Right ventricle myocardium inferior (tissue), 1 donor: ENCODE measurements around the gene ADPRHL1. TPM values are rescaled to one million over a fixed set of nuclear protein-coding genes. Genes with fewer than 3 reads are reported as not detected.
"Not testable (repeated sequence)": the region's sequence is repeated elsewhere in the genome, so short reads cannot be mapped to it uniquely, and the experiment has no call there.

Experiments used
- ATAC-seq: fragments of 200-7000 bp; cut with Tn5 transposase; one replicate; pipeline ENCODE4 v1.9.1; 2020; ENCODE audit warnings: mild to moderate bottlenecking, moderate library complexity
- DNase-seq: peaks from one replicate; pipeline ENCODE4 v3.0.0; 2021; ENCODE audit errors: missing footprints
- intact Hi-C: fragments of 100-400 bp; cut with DNase I; formaldehyde crosslinking; loops from one replicate; pipeline ENCODE4 v1.11.0; 2022
- total RNA-seq: library from RNA; stranded (reverse); fragmentation: NEBNext Ultra II Directional; extraction: Animal tissue kit (Norgen Biotek cat#: 25700); gene quantifications from one replicate; pipeline ENCODE4 v1.2.1, GENCODE V29; 2021
- donor health status: DM: no; HTN: yes; CAD: no; lungs with severe emphysema.

ADPRHL1 gene
- total RNA-seq, 1 donor from 2014 or later = 468 TPM

GRCh38 chr13:113369189-113369588 is 84.1 kb downstream of the ADPRHL1 start:
- DNase-seq = no peak
- intact Hi-C loops = no loop called here

GRCh38 chr13:113368353-113368752 is 84.9 kb downstream of the ADPRHL1 start:
- ATAC-seq, intact Hi-C loops, DNase-seq: not testable (repeated sequence)

More at GRCh38 chr13:113369189-113369588, 84.1 kb downstream of the ADPRHL1 start:
- ATAC-seq = no peak

DNA sequence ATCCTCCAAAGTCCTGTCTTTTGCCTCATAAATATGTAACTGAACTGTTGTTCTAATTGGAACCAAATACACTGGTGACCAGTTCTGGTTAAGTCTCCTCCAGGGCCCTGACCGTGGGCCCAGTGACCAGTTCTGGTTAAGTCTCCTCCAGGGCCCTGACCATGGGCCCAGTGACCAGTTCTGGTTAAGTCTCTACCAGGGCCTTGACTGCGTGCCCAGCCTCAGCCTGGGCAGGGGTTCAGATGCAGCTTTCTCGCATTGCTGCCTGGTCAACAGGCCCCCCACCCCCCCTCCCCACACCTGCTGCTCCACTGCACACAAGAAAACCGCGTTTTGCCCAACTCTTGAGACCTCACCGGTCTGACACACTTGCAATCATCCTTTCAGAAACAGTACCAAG is 85.5 kb downstream of the ADPRHL1 start:
- intact Hi-C loops = no loop called here
- DNase-seq = no peak
- no peak for ATAC-seq

DNA sequence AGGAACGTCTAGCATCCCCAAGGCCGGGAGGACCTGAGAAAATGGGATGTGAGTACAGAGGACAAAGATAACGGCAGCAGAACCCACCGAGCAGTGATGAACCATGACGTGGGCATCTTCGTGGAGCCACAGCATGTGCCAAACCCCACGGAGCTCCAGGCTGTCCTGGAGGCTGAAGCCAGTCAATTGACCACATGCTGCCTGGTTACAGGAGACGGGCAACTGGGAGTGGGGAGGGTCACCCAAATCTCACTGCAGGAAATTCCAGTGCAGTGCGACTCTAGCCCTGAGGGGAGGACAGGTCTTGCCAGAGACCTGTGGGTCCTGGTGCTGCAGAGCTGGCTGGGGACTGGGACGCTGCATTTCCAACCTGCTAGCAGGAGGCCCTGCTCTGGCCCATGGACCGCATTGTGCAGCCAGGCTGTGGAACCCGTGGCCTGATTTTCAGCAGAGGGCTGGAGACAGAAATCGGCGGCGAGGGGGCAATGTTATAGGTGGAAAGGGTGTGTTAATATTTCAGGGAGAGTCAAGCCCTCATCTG is 86.2 kb downstream of the ADPRHL1 start:
- ATAC-seq = no peak
- DNase-seq = no peak
- intact Hi-C loops = no loop called here

DNA sequence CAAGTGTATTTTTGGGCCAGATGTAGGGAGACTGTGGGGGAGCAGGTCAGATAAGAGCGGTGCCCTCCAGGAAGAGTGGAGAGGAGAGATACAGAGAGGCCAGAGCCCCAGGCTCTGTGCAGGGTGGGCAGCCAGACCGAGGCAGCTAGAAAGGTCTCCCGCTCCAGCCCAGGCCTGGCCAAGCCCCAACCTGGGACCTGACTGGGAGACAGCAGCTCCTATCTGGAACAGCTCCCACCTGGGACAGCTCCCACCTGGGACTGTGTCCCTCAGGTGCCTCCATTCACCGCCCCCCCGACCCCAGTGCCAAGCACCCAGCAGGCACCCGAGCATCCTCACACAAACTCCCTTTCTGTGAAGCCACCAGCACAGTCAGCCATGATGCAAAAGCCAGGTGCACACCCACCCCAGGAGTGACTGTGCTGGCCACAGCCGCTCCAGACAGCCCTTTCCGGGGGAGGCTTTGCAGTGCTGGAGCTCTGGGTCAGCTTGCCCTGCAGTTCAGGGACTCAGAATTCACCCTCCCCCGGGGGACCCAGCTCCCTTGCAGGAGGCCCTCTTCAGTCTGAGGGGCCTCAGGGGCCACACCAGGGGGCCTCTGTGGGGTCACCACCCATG is 87.2 kb downstream of the ADPRHL1 start:
- ATAC-seq (no peak), DNase-seq (no peak)
- intact Hi-C loops = no loop called here

DNA sequence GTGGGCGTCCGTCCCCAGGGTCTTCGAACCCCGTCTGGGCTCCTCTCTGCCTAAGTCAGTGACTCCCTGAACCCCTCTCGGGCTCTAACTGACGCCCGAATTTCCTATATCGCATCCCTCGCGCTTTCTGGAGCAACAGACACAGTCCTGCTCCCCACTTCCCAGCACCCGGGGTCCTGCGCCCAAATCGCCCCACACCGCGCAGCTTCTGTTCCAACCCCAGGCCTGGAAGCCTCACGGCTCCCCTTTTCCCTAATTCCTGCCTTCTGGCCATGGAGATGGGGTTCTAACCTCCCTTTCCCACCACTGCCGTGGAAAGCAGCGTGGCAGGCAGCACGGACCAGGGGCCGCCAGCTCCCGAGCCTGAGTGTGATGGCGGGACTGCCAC is 87.7 kb downstream of the ADPRHL1 start:
- DNase-seq (no peak), ATAC-seq (no peak)
- intact Hi-C loops = no loop called here

GRCh38 chr13:113364901-113365582 is 88.2 kb downstream of the ADPRHL1 start:
- ATAC-seq (no peak), DNase-seq (no peak)
- intact Hi-C loops = no loop called here

DNA sequence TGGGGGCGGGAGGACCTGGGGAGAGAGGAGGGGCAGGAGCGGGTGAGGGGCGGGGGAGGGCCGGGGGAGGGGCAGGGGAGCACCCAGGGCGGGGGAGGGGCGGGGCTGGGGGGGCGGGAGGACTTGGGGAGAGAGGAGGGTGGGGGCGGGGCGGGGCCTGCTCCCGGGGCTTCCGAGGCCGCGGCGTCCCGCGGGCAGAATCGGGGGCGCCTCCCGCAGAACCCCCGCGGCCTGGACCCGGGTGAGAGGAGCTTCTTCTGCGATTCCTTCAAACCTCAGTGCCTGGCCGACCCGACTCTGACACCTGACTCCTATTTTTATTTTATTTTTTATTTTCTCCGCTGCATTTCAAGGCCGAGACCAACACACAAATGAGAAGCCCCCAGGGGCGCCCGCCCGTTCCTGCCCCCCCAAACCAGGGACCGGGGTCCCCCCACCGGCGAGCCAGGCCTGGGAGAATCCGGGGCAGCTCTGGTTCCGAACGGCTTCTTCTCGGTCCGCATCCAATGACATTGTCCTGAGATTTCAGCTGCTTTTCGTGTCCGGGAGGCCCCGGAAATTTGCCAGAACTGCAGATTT is 88.9 kb downstream of the ADPRHL1 start:
- DNase-seq = no peak
- intact Hi-C loops = no loop called here

DNA sequence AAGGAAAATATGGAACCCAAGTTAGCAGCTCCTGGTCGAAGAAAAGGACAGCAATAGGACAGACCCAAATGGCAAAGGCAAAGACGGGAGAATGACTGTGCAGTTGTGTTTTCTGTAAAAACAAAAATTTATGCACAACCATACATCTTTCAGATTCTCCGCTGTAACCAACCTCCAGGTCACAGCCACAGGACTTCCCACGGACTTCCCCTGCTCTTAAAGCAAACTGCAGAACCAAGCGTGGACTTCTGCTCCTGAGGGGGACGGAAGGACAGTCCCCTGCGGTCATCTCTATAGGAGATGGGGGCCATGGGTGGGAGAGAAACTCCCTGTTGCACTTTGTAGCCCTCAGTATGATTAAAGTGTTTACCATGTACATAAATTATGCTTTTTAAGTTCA is 91.9 kb downstream of the ADPRHL1 start:
- no peak for ATAC-seq
- no peak for DNase-seq
- intact Hi-C loops = no loop called here

More for the DNA sequence above, 88.9 kb downstream of the ADPRHL1 start:
- peak; percentile 32 for ATAC-seq

DNA sequence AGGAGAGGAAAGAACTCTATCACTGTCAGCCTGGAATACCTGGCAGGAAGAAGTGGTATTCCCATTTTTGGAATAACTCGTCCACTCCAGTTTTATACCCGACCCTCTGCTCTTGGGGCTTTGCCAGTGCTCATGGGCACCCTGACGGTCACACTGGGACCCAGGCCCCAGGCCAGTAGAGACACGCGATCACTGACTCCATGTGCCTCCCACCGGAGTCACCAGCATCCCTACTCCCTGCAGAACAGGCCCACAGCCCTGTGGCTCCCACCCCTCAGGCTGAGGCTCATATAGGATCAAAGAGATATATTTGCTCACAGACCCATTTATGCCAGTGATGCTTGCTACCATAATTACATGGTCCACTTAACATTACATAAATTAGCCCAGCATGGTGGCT is 92.8 kb downstream of the ADPRHL1 start:
- intact Hi-C loops = no loop called here
- ATAC-seq (no peak), DNase-seq (no peak)

DNA sequence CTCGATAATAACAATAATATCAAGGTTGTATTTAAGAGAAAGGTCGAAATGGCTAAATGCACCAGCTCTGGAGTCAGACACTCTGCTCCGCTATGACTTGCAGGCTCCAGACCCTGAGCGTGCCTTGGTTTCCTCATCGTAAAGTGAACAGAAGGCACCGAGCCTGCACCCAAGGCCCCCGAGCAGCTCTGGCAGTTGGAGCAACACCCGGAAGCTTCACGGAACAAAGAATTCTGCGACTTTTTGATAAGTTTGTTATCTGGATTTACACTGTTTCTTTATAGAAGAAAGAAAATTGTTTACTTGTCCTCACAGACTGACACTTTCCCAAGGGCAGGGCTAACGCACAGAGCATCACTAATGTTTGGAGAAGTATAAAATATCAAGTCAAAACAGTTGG is 93.7 kb downstream of the ADPRHL1 start:
- no peak for DNase-seq

DNA sequence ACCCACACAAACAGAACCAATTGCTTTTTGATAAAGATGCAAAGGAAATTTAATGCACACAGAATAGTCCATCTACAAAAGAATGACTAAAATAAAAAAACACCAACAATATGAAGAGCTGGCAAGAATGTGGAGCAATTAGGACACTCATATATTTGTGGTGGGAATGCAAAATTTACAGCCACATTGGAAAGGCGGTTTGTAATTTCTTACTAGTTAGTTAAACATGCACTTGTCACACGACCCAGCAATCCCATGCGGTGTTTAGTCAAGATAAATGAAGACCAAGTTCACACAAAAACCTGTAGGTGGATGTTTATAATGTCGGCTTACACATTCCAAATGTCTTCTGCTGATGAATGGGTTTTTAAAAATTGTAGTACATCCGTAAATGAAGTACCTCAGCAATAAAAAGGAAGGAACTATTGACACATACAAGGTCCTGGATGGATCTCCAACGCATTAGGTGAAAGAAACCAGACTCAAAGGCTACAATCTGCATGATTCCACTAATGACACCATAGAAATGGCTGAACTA is 94.6 kb downstream of the ADPRHL1 start:
- ATAC-seq (no peak), DNase-seq (no peak)
- intact Hi-C loops = no loop called here

More for the DNA sequence above, 93.7 kb downstream of the ADPRHL1 start:
- intact Hi-C loops = no loop called here
- no peak for ATAC-seq

- ATAC-seq = no peak
Measured at GRCh38 chr13:113357529-113357928, 95.8 kb downstream of the ADPRHL1 start.

DNA sequence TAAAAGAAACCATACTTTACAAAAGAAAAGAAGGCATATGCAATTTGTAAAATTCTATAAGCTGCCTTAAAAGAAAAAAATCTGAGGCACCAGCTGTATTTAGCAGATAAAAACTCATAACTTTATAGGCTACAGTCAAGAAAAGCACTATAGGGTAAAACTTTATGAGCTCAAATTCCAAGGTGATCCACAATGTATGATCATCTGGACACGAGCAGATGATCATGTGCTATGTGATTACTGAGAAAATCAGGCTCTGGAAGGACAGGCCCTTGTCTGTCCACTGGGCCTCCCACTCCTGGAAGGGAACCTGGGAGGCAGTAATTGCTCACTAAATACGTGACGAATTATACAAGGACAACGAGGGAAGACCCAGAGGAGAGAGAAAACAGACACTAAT is 96.7 kb downstream of the ADPRHL1 start:
- DNase-seq = no peak

More at GRCh38 chr13:113357529-113357928, 95.8 kb downstream of the ADPRHL1 start:
- intact Hi-C loops = no loop called here
- DNase-seq = no peak

DNA sequence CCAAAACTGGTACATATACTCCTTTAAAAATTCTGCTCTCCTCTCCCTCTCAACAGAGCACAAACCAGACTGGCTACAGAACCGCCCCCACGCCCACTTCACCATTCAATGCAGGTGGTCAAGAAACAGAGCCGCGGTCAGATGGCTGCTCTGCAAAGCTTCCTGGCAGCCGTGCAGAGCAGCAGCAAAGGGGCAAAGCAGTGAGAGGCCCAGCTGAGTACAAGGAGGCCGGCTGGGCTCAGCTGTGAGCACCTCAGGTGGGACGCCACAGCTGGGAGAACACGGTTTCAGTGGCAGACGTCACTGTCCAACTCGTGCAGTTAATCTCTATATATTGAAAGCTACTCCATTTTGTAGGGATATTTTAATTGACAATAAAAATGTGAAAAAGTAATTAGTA is 97.7 kb downstream of the ADPRHL1 start:
- DNase-seq (no peak), ATAC-seq (no peak)
- intact Hi-C loops = no loop called here

More for the DNA sequence above, 96.7 kb downstream of the ADPRHL1 start:
- no peak for ATAC-seq
- intact Hi-C loops = no loop called here

DNA sequence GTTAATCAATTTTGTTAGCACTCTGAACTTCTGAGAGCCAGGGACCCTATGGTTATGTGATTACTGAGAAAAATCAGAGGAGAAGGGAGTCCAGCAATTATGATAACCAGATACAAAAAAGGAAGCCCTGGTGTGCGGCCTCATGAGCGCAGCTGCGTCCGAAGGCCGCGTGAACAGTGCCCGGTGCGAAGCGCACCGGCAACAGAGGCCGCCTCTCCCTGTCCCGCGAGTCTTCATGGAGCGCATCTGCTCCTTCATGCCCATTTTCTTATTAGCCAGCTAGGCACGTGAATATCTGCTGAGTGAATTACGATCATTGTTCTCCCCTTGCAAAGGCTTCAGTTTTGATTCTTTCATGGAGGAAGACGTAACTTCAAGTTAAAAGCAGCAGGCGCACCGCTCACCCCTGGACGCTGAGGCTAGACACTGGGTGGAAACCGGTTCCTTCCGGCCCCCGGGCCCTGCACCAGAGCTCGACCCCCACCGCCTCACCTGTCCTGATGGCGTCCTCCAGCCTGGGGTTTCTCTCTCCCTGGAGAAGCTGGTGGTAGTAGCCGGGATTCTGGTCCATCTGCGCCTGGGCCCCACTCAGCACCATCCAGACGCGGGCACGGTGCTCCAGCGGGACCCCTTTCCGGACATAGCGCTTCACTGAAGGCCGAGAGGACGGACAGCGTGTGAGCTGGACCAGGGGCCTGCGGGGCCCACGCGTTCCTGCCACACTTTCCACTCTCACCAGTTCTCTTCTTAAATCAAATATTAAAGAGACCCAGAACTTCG is 98.3 kb downstream of the ADPRHL1 start:
- intact Hi-C loops = no loop called here

DNA sequence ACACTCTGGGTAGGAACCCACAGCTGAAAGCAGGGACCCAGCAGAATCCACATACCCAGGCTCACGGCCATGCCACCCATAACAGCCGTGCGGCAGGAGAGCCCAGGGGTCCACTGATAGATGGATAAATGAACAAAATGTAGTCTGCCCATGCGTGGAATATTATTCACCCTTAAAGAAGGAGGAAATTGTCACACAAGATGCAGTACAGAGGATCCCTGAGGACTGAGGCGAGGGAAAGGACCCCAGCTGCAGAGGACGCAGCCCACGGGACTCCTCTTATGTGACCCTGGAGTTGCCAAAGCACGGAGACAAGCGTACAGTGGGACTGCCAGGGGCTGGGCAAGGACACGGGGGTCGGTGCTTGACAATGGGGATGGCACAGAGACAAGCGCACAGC is 100.0 kb downstream of the ADPRHL1 start:
- intact Hi-C loops = no loop called here
- no peak for DNase-seq

More for the DNA sequence above, 98.3 kb downstream of the ADPRHL1 start:
- ATAC-seq (no peak), DNase-seq (no peak)

DNA sequence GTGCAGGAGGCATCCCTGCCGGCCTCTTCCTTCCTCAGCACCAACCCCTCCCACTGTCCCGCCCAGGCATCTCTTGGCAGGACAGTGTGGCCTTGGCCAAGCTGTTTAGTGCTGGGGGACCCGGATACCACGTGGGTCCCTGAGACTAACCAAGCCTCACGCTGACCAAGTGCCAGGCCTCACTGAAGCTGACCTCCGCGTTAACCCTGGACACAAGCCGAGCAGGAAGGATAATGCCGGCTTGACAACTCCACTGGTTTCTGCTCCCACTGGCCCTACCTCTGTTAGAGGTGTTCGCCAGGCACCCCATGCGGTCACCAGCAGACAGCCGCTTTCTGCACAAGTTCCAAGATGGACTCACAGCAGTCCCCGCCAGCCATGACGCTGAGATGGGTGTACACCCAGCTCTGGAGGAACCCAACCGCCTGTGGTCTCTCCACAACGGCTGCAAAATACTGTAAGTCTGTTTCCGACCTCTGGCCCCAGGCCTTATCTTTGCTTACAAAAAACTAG is 101.7 kb downstream of the ADPRHL1 start:
- DNase-seq (no peak), ATAC-seq (peak; percentile 57)
- intact Hi-C loops = no loop called here

More for the DNA sequence above, 100.0 kb downstream of the ADPRHL1 start:
- no peak for ATAC-seq

GRCh38 chr13:113350938-113351335 is 102.4 kb downstream of the ADPRHL1 start:
- ATAC-seq (no peak), DNase-seq (no peak)
- intact Hi-C loops = no loop called here
